IMR-90 (cell line): ENCODE results near the gene MAPKAP1. TPM values are rescaled to one million over a fixed set of nuclear protein-coding genes. Genes with fewer than 3 reads are reported as not detected.

Experiments
- ATAC-seq: fragments of 200-7000 bp; cut with Tn5 transposase; 2 replicates; pipeline ENCODE4 v1.9.1; 2020; ENCODE audit warnings: low read depth, mild to moderate bottlenecking, moderate library complexity
- BruUV-seq: library from RNA; stranded (reverse); fragments of 400-500 nt; replicated peaks from 2 replicates; lab custom pipeline; 2021; lab: Mats Ljungman, UMichigan
- CTCF ChIA-PET: fragments of 300-600 bp; formaldehyde crosslinking; extraction: SDS; loops from one replicate; lab custom pipeline; 2021; ENCODE audit warnings: antibody characterized with exemption; lab: Yijun Ruan, JAX
- POLR2A ChIA-PET: fragments of 300-600 bp; sonication (Branson Sonifier 250); formaldehyde crosslinking; loops from one replicate; lab custom pipeline; 2022; ENCODE audit warnings: antibody characterized with exemption; ENCODE audit not compliant: unreplicated experiment; lab: Charles Lee
- DNase-seq: peaks from one replicate; pipeline ENCODE4 v3.0.0; 2013
- H2AFZ ChIP-seq: replicated peaks from 2 replicates; pipeline ENCODE3; 2013; ENCODE audit warnings: low read length, mild to moderate bottlenecking; ENCODE audit not compliant: poor library complexity
- H2AK5ac ChIP-seq: 2 replicates; pipeline ENCODE4 v1.6.1; 2013; ENCODE audit warnings: low read depth, low read length, inconsistent platforms
- H2AK9ac ChIP-seq: replicated peaks from 2 replicates; pipeline ENCODE3; 2013; ENCODE audit warnings: mild to moderate bottlenecking, low read depth, low read length, moderate library complexity; ENCODE audit not compliant: poor library complexity
- H2BK120ac ChIP-seq: 2 replicates; pipeline ENCODE4 v1.6.1; 2013; ENCODE audit warnings: low read depth, low read length, inconsistent platforms
- H2BK15ac ChIP-seq: 3 replicates; pipeline ENCODE4 v1.6.1; 2013; ENCODE audit warnings: low read depth, low read length, inconsistent platforms
- H2BK20ac ChIP-seq: 2 replicates; pipeline ENCODE4 v1.6.1; 2013; ENCODE audit warnings: low read depth, mild to moderate bottlenecking, inconsistent platforms, low read length, moderate library complexity
- H2BK5ac ChIP-seq: 2 replicates; pipeline ENCODE4 v1.6.1; 2013; ENCODE audit warnings: mild to moderate bottlenecking, low read depth, low read length, inconsistent platforms; ENCODE audit not compliant: poor library complexity, severe bottlenecking
- H3K14ac ChIP-seq: replicated peaks from 2 replicates; pipeline ENCODE4 v1.6.1; 2013; ENCODE audit warnings: low read depth, low read length, inconsistent platforms
- H3K18ac ChIP-seq: 2 replicates; pipeline ENCODE4 v1.6.1; 2013; ENCODE audit warnings: low read depth, low read length, control low read depth
- H3K23ac ChIP-seq: 2 replicates; pipeline ENCODE4 v1.6.1; 2013; ENCODE audit warnings: low read depth, low read length, inconsistent platforms
- H3K27ac ChIP-seq: 2 replicates; pipeline ENCODE4 v1.5.1; 2013; ENCODE audit warnings: mild to moderate bottlenecking, control low read depth, low read length; ENCODE audit not compliant: insufficient read depth
- H3K27me3 ChIP-seq: 2 replicates; pipeline ENCODE4 v1.6.1; 2013; ENCODE audit warnings: low read length; ENCODE audit not compliant: control insufficient read depth, insufficient read depth
- H3K36me3 ChIP-seq: 2 replicates; pipeline ENCODE4 v1.6.1; 2013; ENCODE audit warnings: low read length, mixed read lengths; ENCODE audit not compliant: control insufficient read depth, insufficient read depth
- H3K4ac ChIP-seq: 2 replicates; pipeline ENCODE4 v1.6.1; 2013; ENCODE audit warnings: low read depth, low read length, inconsistent platforms
- H3K4me1 ChIP-seq: 2 replicates; pipeline ENCODE4 v1.6.1; 2013; ENCODE audit warnings: low read length, mixed read lengths; ENCODE audit not compliant: control insufficient read depth, insufficient read depth
- H3K4me2 ChIP-seq: 2 replicates; pipeline ENCODE4 v1.6.1; 2013; ENCODE audit warnings: low read depth, mild to moderate bottlenecking, control low read depth, low read length, moderate library complexity
- H3K4me3 ChIP-seq: 2 replicates; pipeline ENCODE4 v1.5.1; 2013; ENCODE audit warnings: low read depth, mild to moderate bottlenecking, control low read depth, low read length, moderate library complexity; ENCODE audit not compliant: insufficient read depth
- H3K56ac ChIP-seq: 2 replicates; pipeline ENCODE4 v1.6.1; 2013; ENCODE audit warnings: low read length, inconsistent platforms; ENCODE audit not compliant: insufficient read depth; ENCODE audit errors: extremely low read depth
- H3K79me1 ChIP-seq, 2 experiments: 2 replicates each; pipeline ENCODE4 v1.6.1; 2013; ENCODE audit warnings: low read length in 2 of 2, inconsistent platforms in 1 of 2, low read depth in 1 of 2
- H3K9ac ChIP-seq: 2 replicates; pipeline ENCODE4 v1.6.1; 2013; ENCODE audit warnings: low read depth, low read length, control low read depth
- H3K9me1 ChIP-seq: 2 replicates; pipeline ENCODE4 v1.6.1; 2013; ENCODE audit warnings: low read length, inconsistent platforms; ENCODE audit not compliant: insufficient read depth
- H3K9me3 ChIP-seq: 2 replicates; pipeline ENCODE4 v1.6.1; 2013; ENCODE audit warnings: low read length; ENCODE audit not compliant: control insufficient read depth, insufficient read depth
- H4K20me1 ChIP-seq: 2 replicates; pipeline ENCODE4 v1.6.1; 2013; ENCODE audit warnings: low read length, inconsistent platforms; ENCODE audit not compliant: insufficient read depth
- H4K5ac ChIP-seq: 2 replicates; pipeline ENCODE4 v1.6.1; 2013; ENCODE audit warnings: mild to moderate bottlenecking, low read depth, low read length, control low read depth
- H4K8ac ChIP-seq, 2 experiments: 2 replicates each; pipeline ENCODE4 v1.6.1; 2013; ENCODE audit warnings: low read depth in 2 of 2, low read length in 2 of 2, control low read depth in 1 of 2, inconsistent platforms in 1 of 2
- H4K91ac ChIP-seq: 2 replicates; pipeline ENCODE4 v1.6.1; 2013; ENCODE audit warnings: low read depth, low read length, inconsistent platforms; ENCODE audit not compliant: insufficient read depth
- BHLHE40 ChIP-seq: fragments of 150-350 bp; IDR thresholded peaks from 2 replicates; pipeline ENCODE4 v1.6.1; 2016; ENCODE audit warnings: mild to moderate bottlenecking, low read depth, low read length
- NFE2L2 ChIP-seq: fragments of 150-350 bp; IDR thresholded peaks from 2 replicates; pipeline ENCODE4 v1.6.1; 2016; ENCODE audit warnings: low read depth, mild to moderate bottlenecking, low read length
- RCOR1 ChIP-seq: IDR thresholded peaks from 2 replicates; pipeline ENCODE4 v1.6.1; 2012; ENCODE audit warnings: mild to moderate bottlenecking, low read length, improper control_type of control experiment; ENCODE audit not compliant: insufficient replicate concordance
- WGBS, 2 experiments: methylation state at CpG; one replicate each; pipeline versions ENCODE4 v1.1.5 to v1.1.7; 2013; ENCODE audit warnings: missing lambda C conversion rate in 2 of 2; ENCODE audit not compliant: insufficient read length in 1 of 2; ENCODE audit errors: extremely low coverage in 2 of 2; 5-methylcytosine and 5-hydroxymethylcytosine counted together
- dilution Hi-C: fragments of 300-500 bp; cut with HindIII; formaldehyde crosslinking; loops from one replicate; pipeline ENCODE4 v1.14.3; 2018; ENCODE audit warnings: low sequenced_read_pairs; ENCODE audit not compliant: unreplicated experiment
- in situ Hi-C: fragments of 300-500 bp; cut with MboI; formaldehyde crosslinking; loops from 3 replicates; pipeline ENCODE4 v1.14.3; 2019; ENCODE audit warnings: low sequenced_read_pairs, inconsistent platforms, mixed read lengths
- intact Hi-C: fragments of 100-400 bp; cut with micrococcal nuclease; formaldehyde crosslinking; loops from 2 replicates; pipeline ENCODE4 v1.10.0; 2022
- polyA plus RNA-seq, 3 experiments: library from polyadenylated mRNA; depleted of rRNA; stranded (reverse); fragments of >200 nt; gene quantifications; 2 replicates each; pipeline ENCODE4 v1.2.3, GENCODE V29; 2012; ENCODE audit warnings: low replicate concordance in 1 of 3
- total RNA-seq: library from RNA; depleted of rRNA; stranded (reverse); fragments of >200 nt; gene quantifications from 2 replicates; pipeline ENCODE4 v1.2.3, GENCODE V29; 2012

MAPKAP1 gene
- total and polyA plus RNA-seq, 2 of the 4 experiments (the other 2 are of a cell fraction) = 87.2 to 158 TPM

DNA sequence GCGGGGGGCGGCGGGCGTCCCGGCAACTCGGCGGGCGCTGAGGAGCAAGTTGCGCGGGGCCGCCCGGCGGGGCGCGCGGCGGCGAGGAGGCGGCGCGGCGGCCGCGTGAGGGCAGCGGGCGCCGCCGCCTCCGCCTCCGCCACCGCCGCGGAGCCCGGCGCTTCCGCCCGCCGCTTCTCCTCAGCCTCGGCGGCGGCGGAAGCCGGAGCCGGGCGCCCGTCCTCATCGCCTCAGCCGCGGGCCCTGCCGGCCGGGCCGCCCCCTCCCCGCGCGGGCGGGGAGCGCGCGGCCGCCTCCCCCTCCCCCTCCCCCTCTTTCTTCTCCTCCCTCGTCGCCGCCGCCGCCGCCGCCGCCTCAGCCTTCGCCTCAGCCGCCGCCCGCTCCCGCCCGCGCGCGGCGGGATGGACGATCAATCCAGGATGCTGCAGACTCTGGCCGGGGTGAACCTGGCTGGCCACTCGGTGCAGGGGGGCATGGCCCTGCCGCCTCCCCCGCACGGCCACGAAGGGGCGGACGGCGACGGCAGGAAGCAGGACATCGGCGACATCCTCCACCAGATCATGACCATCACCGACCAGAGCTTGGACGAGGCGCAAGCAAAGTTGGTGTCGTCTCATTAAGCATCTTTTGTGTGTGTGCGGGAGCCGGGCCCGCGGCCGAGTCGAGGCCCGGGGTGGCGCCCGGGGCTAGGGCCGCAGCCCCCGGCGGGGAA is 40.2 kb upstream of the MAPKAP1 start, which contains the start of gene PBX3:
Gene PBX3, plus strand, starts transcription at position 321 of the 712 bp plus-strand sequence.
- peak within 1 kb of the TSS; percentile 98 for H3K4me2 ChIP-seq
- peak within 1 kb of the TSS; percentile 96 for H2AK9ac ChIP-seq
- H3K9ac ChIP-seq = peak within 1 kb of the TSS; percentile 95
- peak within 1 kb of the TSS; percentile 85 for H3K27ac ChIP-seq
- dilution Hi-C loops (no loop called here), in situ Hi-C loops (no loop called here), intact Hi-C loops (loop anchor here (2.0 to 10.0 kb wide), 5 partner anchors 140 to 748 kb away; no protein-coding TSS in a partner anchor)
- H3K9me1 ChIP-seq = peaks cover 4% of the 10 kb centered on the region
- DNase-seq (no peak), ATAC-seq (peak; percentile 10)
- no peaks in the 10 kb centered on the region for H3K27me3 ChIP-seq
- 0% methylated on average over 16 of the region's 107 CpGs; no CpG with 5 or more reads in 1 of the 2 experiments for WGBS, 2 experiments
- H2AFZ ChIP-seq = peak within 1 kb of the TSS; percentile 97
- H2BK120ac ChIP-seq = peak within 1 kb of the TSS; percentile 67
- no peaks in the 10 kb centered on the region for H3K9me3 ChIP-seq
- peak within 1 kb of the TSS; percentile 40 to 82; a peak in 2 of 4 replicates for H4K8ac ChIP-seq
- H2BK20ac ChIP-seq = peak within 1 kb of the TSS; percentile 35; the same call in 1 of the 2 replicates
- no peaks in the 10 kb centered on the region for H3K36me3 ChIP-seq
- H3K14ac ChIP-seq = peak within 1 kb of the TSS; percentile 93
- peaks cover 6% of the 10 kb centered on the region for H3K4me1 ChIP-seq
- H2BK5ac ChIP-seq = peak within 1 kb of the TSS; percentile 85
- H3K18ac ChIP-seq = 0 out of 2 replicates have a peak within 1 kb of the TSS, but pooled peaks have one; percentile 80
- peak within 1 kb of the TSS; percentile 49; the same call in 1 of the 2 replicates for H4K5ac ChIP-seq
- H3K56ac ChIP-seq = peak within 1 kb of the TSS; percentile 68; the same call in 1 of the 2 replicates
- H3K23ac ChIP-seq = peak within 1 kb of the TSS; percentile 94
- H4K91ac ChIP-seq = peak within 1 kb of the TSS; percentile 49
- TF ChIP-seq RCOR1 (peak; percentile 51), NFE2L2 (no peak), BHLHE40 (no peak)
- no TSS peak for BruUV-seq
- H2BK15ac ChIP-seq = peak within 1 kb of the TSS; percentile 35; the same call in 1 of the 3 replicates
- peak within 1 kb of the TSS; percentile 72; the same call in 1 of the 2 replicates for H2AK5ac ChIP-seq
- ChIA-PET POLR2A (no interaction called here), CTCF (no interaction called here)
- H3K79me1 ChIP-seq = peaks cover 7 to 36% of the 10 kb centered on the region in 2 experiments; a peak in 2 of 4 replicates
- peak within 1 kb of the TSS; percentile 88 for H3K4ac ChIP-seq
- peak within 1 kb of the TSS; percentile 99 for H3K4me3 ChIP-seq
- H4K20me1 ChIP-seq = peaks cover 11% of the 10 kb centered on the region; the same call in 1 of the 2 replicates
